Duodenal mucosa (tissue), 2 donors: ENCODE results near the gene CBLC.

Experiments used
- H3K27ac ChIP-seq: one replicate; pipeline ENCODE4 v1.7.0; 2013; ENCODE audit warnings: low read depth, low read length
- H3K27me3 ChIP-seq, 2 donors: one replicate each; pipeline ENCODE4 v1.7.0; 2013; ENCODE audit warnings: low read length in 2 of 2, control low read depth in 1 of 2; ENCODE audit not compliant: insufficient read depth in 2 of 2, control insufficient read depth in 1 of 2
- H3K36me3 ChIP-seq, 2 donors: one replicate each; pipeline ENCODE4 v1.7.0; 2013; ENCODE audit warnings: low read length in 2 of 2, control low read depth in 1 of 2; ENCODE audit not compliant: insufficient read depth in 2 of 2, control insufficient read depth in 1 of 2
- H3K4me1 ChIP-seq, 2 donors: one replicate each; pipeline ENCODE4 v1.7.0; 2013; ENCODE audit warnings: low read length in 2 of 2, control low read depth in 1 of 2; ENCODE audit not compliant: insufficient read depth in 2 of 2, control insufficient read depth in 1 of 2
- H3K4me3 ChIP-seq, 2 donors: one replicate each; pipeline ENCODE4 v1.7.0; 2013; ENCODE audit warnings: low read length in 2 of 2, low read depth in 1 of 2
- H3K9ac ChIP-seq, 2 donors: one replicate each; pipeline ENCODE4 v1.7.0; 2013; ENCODE audit warnings: low read length in 2 of 2, low read depth in 1 of 2
- H3K9me3 ChIP-seq, 2 donors: one replicate each; pipeline ENCODE4 v1.7.0; 2013; ENCODE audit warnings: low read length in 2 of 2, control low read depth in 1 of 2; ENCODE audit not compliant: control insufficient read depth in 1 of 2

Gene CBLC

DNA sequence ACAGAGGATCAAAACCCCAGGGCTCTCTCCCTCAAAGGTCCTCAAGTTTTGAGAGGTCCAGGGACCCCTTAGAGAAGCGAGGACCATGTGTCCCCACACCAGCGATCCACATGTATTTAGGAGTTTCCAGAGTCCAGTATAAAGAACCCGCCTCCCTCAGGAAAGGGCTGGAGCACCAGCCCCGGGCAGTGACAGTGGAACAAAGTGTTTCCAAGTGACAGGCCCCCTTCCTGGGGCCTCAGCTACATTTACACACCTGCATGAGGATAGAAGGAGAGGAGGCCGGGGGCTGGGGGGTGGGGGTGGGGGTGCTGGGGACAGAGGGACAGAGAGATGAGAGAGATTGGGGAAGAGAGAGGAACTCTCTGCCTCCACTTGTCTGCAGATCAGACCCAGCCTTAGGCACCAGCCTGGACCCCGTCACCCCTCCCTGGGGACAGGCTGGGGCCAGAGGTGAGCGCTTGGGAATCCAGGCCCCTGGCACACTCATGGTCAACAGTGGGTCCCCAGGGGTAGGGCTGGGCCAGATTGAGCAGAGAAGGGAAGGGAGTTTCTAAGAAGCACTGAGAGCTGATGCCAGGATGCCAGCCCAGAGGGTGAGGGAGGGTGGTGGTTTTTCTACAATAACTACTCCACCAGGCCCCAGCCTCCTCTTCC lies 32.0 kb downstream of the CBLC start:
- H3K4me1 ChIP-seq, result peaks cover 15 to 16% of the 10 kb centered on the region in 2 donors
- H3K27me3 ChIP-seq, result no peaks in the 10 kb centered on the region
- no peaks in the 10 kb centered on the region for H3K9me3 ChIP-seq
- peaks cover 0 to 4% of the 10 kb centered on the region in 2 donors for H3K36me3 ChIP-seq
- peak overlapping the region; percentile 62 to 64 for H3K4me3 ChIP-seq
- peak overlapping the region; percentile 59 to 70 for H3K9ac ChIP-seq
- H3K27ac ChIP-seq, result no peak overlapping the region

- Histone ChIP-seq H3K9ac (no peak overlapping the region), H3K9me3 (no peaks in the 10 kb centered on the region), H3K27me3 (no peaks in the 10 kb centered on the region), H3K4me1 (peaks cover 15 to 16% of the 10 kb centered on the region in 2 donors), H3K36me3 (peaks cover 0 to 7% of the 10 kb centered on the region in 2 donors), H3K27ac (no peak overlapping the region), H3K4me3 (no peak overlapping the region)
Measured at GRCh38 chr19:44810234-44811121, 32.8 kb downstream of the CBLC start.

DNA sequence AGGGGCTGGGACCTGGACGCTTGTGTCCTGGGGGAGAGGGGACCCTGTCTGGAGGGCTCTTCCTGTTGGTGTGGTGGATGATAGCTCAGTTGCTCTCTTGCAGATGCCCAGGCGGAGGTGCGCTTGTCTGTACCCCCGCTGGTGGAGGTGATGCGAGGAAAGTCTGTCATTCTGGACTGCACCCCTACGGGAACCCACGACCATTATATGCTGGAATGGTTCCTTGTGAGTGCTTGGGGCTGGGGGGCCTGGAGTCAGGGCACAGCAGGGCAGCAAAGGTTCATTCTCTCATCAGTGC lies 33.4 kb downstream of the CBLC start:
- H3K4me3 ChIP-seq, result no peak overlapping the region
- H3K36me3 ChIP-seq, result peaks cover 0 to 7% of the 10 kb centered on the region in 2 donors
- H3K27ac ChIP-seq, result no peak overlapping the region
- no peak overlapping the region for H3K9ac ChIP-seq
- no peaks in the 10 kb centered on the region for H3K9me3 ChIP-seq
- H3K27me3 ChIP-seq, result no peaks in the 10 kb centered on the region
- peaks cover 15 to 16% of the 10 kb centered on the region in 2 donors for H3K4me1 ChIP-seq

GRCh38 chr19:44812142-44812718 lies 34.5 kb downstream of the CBLC start:
- no peak overlapping the region for H3K27ac ChIP-seq
- no peak overlapping the region for H3K4me3 ChIP-seq
- peaks cover 15 to 16% of the 10 kb centered on the region in 2 donors for H3K4me1 ChIP-seq
- peaks cover 0 to 7% of the 10 kb centered on the region in 2 donors for H3K36me3 ChIP-seq
- no peak overlapping the region for H3K9ac ChIP-seq
- no peaks in the 10 kb centered on the region for H3K27me3 ChIP-seq
- no peaks in the 10 kb centered on the region for H3K9me3 ChIP-seq

DNA sequence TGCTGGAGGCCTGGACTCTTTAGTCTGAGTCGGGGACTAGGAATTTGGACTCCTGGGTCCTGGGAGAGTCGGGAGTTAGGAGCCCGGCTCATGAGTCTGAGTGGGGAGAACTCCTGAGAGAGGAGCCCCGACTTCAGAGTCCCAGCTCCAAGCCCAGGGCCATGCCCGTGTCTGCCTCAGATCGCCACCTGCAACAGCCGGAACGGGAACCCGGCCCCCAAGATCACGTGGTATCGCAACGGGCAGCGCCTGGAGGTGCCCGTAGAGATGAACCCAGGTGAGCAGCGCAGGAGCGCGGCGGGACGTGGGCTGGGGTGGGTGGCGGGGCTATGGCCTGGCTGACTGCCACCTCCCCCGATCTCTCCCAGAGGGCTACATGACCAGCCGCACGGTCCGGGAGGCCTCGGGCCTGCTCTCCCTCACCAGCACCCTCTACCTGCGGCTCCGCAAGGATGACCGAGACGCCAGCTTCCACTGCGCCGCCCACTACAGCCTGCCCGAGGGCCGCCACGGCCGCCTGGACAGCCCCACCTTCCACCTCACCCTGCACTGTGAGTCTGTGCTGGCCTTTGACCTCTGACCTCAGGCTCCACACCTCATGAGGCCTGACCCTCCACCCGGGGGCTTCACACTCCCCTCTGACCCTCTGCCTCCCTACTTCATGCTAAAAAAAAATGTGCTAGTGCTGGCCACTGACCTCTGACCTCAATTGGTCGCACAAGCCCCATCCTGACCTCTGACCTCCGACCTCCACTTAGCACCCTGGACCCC lies 35.6 kb downstream of the CBLC start:
- no peak overlapping the region for H3K9ac ChIP-seq
- no peak overlapping the region for H3K27ac ChIP-seq
- H3K36me3 ChIP-seq, result peaks cover 0 to 7% of the 10 kb centered on the region in 2 donors
- H3K4me3 ChIP-seq, result no peak overlapping the region
- H3K4me1 ChIP-seq, result peaks cover 16 to 18% of the 10 kb centered on the region in 2 donors
- no peaks in the 10 kb centered on the region for H3K9me3 ChIP-seq
- no peaks in the 10 kb centered on the region for H3K27me3 ChIP-seq

- Histone ChIP-seq H3K36me3 (peaks cover 0 to 7% of the 10 kb centered on the region in 2 donors), H3K4me1 (peaks cover 16 to 17% of the 10 kb centered on the region in 2 donors), H3K27ac (no peak overlapping the region), H3K27me3 (no peaks in the 10 kb centered on the region), H3K4me3 (no peak overlapping the region), H3K9ac (no peak overlapping the region), H3K9me3 (no peaks in the 10 kb centered on the region)
Measured at GRCh38 chr19:44813841-44814470, 36.3 kb downstream of the CBLC start.

DNA sequence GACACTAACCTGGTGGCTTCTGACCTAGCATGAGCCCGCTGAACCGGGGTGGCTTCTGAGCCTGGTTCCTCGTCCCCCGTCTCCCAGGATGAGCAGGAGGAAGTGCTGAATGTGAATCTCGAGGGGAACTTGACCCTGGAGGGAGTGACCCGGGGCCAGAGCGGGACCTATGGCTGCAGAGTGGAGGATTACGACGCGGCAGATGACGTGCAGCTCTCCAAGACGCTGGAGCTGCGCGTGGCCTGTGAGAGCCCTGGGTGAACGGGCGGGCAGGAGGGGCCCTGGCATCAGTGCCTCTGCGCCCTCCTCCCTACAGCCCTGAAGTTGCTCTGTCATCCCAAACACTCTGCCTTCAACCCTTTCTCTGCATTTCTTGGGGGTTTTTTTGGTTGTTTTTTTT lies 36.8 kb downstream of the CBLC start:
- peaks cover 10 to 11% of the 10 kb centered on the region in 2 donors for H3K4me1 ChIP-seq
- no peak overlapping the region for H3K9ac ChIP-seq
- H3K27ac ChIP-seq, result no peak overlapping the region
- H3K27me3 ChIP-seq, result no peaks in the 10 kb centered on the region
- H3K36me3 ChIP-seq, result peaks cover 0 to 7% of the 10 kb centered on the region in 2 donors
- no peak overlapping the region for H3K4me3 ChIP-seq
- H3K9me3 ChIP-seq, result no peaks in the 10 kb centered on the region

GRCh38 chr19:44816301-44816700 lies 38.6 kb downstream of the CBLC start:
- Histone ChIP-seq H3K9ac (no peak overlapping the region), H3K4me3 (no peak overlapping the region), H3K36me3 (peaks cover 0 to 7% of the 10 kb centered on the region in 2 donors), H3K27ac (no peak overlapping the region), H3K9me3 (no peaks in the 10 kb centered on the region), H3K4me1 (peaks cover 9 to 10% of the 10 kb centered on the region in 2 donors), H3K27me3 (no peaks in the 10 kb centered on the region)

GRCh38 chr19:44817725-44818465 lies 40.2 kb downstream of the CBLC start:
- Histone ChIP-seq H3K4me1 (peaks cover 9 to 10% of the 10 kb centered on the region in 2 donors), H3K27ac (no peak overlapping the region), H3K9ac (no peak overlapping the region), H3K4me3 (no peak overlapping the region), H3K27me3 (no peaks in the 10 kb centered on the region), H3K9me3 (no peaks in the 10 kb centered on the region), H3K36me3 (peaks cover 0 to 7% of the 10 kb centered on the region in 2 donors)
